ENCODE measurements around the gene B9D1. TPM values are rescaled to one million over a fixed set of nuclear protein-coding genes. Genes with fewer than 3 reads are reported as not detected.
A peak's percentile ranks its signal among the peaks of the same experiment; 100 is the strongest.

Gene B9D1
- total and polyA plus RNA-seq, 2 of the 13 experiments (the other 11 are each of a cell fraction or from before 2014, with no cell fraction given) = 27.7 to 31.1 TPM

GRCh38 chr17:19330271-19330670 lies 32.3 kb downstream of the B9D1 start:
- intact Hi-C loops (cut with micrococcal nuclease; ENCODE audit: unreplicated experiment) = no loop called here
- ChIA-PET POLR2A (no interaction called here), CTCF (ENCODE audit: low intra/inter-chr PET ratio, low total read pairs) (no interaction called here)
- in situ Hi-C loops (cut with HindIII; ENCODE audit: extremely low pct_ligation_motif_present, low pct_unique_long_range_greater_than_20kb) = no loop called here
- H3K27ac ChIP-seq (ENCODE audit: extremely low read length, insufficient read depth, low read length) = no peak overlapping the region
- FAIRE-seq = no peak
- H3K9me3 ChIP-seq (ENCODE audit: low read length) = peaks cover 8% of the 10 kb centered on the region; the same call in 1 of the 2 replicates
- no peaks in the 10 kb centered on the region for H3K27me3 ChIP-seq (ENCODE audit: control insufficient read depth in 1 of 2, insufficient read depth in 2 of 2, low read length in 2 of 2)
- peaks cover 13% of the 10 kb centered on the region; the same call in 1 of the 2 replicates for H3K4me1 ChIP-seq (ENCODE audit: insufficient read depth, low read length)
- WGBS (ENCODE audit: low lambda C conversion rate) = 69% methylated on average over 3 of the region's 3 CpGs
- H3K9ac ChIP-seq (ENCODE audit: insufficient read depth, low read depth, low read length) = no peak overlapping the region
- DNase-seq (ENCODE audit: low spot score) = no peak
- H2AFZ ChIP-seq (ENCODE audit: low read length) = no peak overlapping the region
- H3K4me3 ChIP-seq (replicated peaks in 1 of 3; ENCODE audit: insufficient read depth in 1 of 3, low read depth in 2 of 3, low read length in 3 of 3) = no peak overlapping the region
- no peak overlapping the region for H3K4me2 ChIP-seq (ENCODE audit: low read depth, low read length)
- no peak for ATAC-seq
- TF ChIP-seq NR2F6 (IDR thresholded peaks at IDR 0.05) (0 out of 2 replicates have a peak, but pooled peaks have one; percentile 9), NR2F6 (CRISPR knock-in tag; IDR thresholded peaks at IDR 0.05) (no peak), EEA1 (CRISPR knock-in tag; IDR thresholded peaks at IDR 0.05; ENCODE audit: borderline replicate concordance) (no peak)
- no peaks in the 10 kb centered on the region for H3K79me2 ChIP-seq (ENCODE audit: insufficient read depth, low read length)
- no peaks in the 10 kb centered on the region for H4K20me1 ChIP-seq (ENCODE audit: insufficient read depth, low read length)
- H3K36me3 ChIP-seq (replicated peaks in 1 of 2; ENCODE audit: control insufficient read depth in 1 of 2, insufficient read depth in 2 of 2, low read length in 2 of 2) = no peaks in the 10 kb centered on the region; a peak in 2 of 5 replicates
- no TSS peak for BruUV-seq (replicated peaks)

- H3K79me2 ChIP-seq (ENCODE audit: insufficient read depth, low read length) = no peaks in the 10 kb centered on the region
- no peaks in the 10 kb centered on the region; a peak in 2 of 5 replicates for H3K36me3 ChIP-seq (replicated peaks in 1 of 2; ENCODE audit: control insufficient read depth in 1 of 2, insufficient read depth in 2 of 2, low read length in 2 of 2)
- H3K27me3 ChIP-seq (ENCODE audit: control insufficient read depth in 1 of 2, insufficient read depth in 2 of 2, low read length in 2 of 2) = no peaks in the 10 kb centered on the region
- FAIRE-seq = no peak
- H3K4me2 ChIP-seq (ENCODE audit: low read depth, low read length) = no peak overlapping the region
- ChIA-PET POLR2A (no interaction called here), CTCF (ENCODE audit: low intra/inter-chr PET ratio, low total read pairs) (no interaction called here)
- H4K20me1 ChIP-seq (ENCODE audit: insufficient read depth, low read length) = no peaks in the 10 kb centered on the region
- no peak overlapping the region for H3K27ac ChIP-seq (ENCODE audit: extremely low read length, insufficient read depth, low read length)
- intact Hi-C loops (cut with micrococcal nuclease; ENCODE audit: unreplicated experiment) (no loop called here), in situ Hi-C loops (cut with HindIII; ENCODE audit: extremely low pct_ligation_motif_present, low pct_unique_long_range_greater_than_20kb) (no loop called here)
- no peak for ATAC-seq
- peaks cover 11% of the 10 kb centered on the region; the same call in 1 of the 2 replicates for H3K9me3 ChIP-seq (ENCODE audit: low read length)
- H3K4me1 ChIP-seq (ENCODE audit: insufficient read depth, low read length) = peaks cover 13% of the 10 kb centered on the region; the same call in 1 of the 2 replicates
- no TSS peak for BruUV-seq (replicated peaks)
- TF ChIP-seq ZEB1 (IDR thresholded peaks at IDR 0.05; ENCODE audit: insufficient replicate concordance, low read depth) = no peak
- no peak for TF ChIP-seq DMAP1 (CRISPR knock-in tag; IDR thresholded peaks at IDR 0.05)
- no peak for TF ChIP-seq GPBP1L1 (CRISPR knock-in tag; IDR thresholded peaks at IDR 0.05)
- TF ChIP-seq JUND (CRISPR knock-in tag; IDR thresholded peaks at IDR 0.05) = no peak
- TF ChIP-seq U2AF2 (IDR thresholded peaks at IDR 0.05; ENCODE audit: low read depth, low read length) = no peak
- TF ChIP-seq ZNF580 (CRISPR knock-in tag; IDR thresholded peaks at IDR 0.05; ENCODE audit: borderline replicate concordance, low read depth) = no peak
- no peak for TF ChIP-seq ZNF337 (CRISPR knock-in tag; IDR thresholded peaks at IDR 0.05; ENCODE audit: borderline replicate concordance, low read depth)
- no peak for TF ChIP-seq ZBTB33 (CRISPR knock-in tag; IDR thresholded peaks at IDR 0.05)
- no peak for TF ChIP-seq RXRB (CRISPR knock-in tag; IDR thresholded peaks at IDR 0.05; ENCODE audit: borderline replicate concordance)
- no peak overlapping the region for H3K9ac ChIP-seq (ENCODE audit: insufficient read depth, low read depth, low read length)
- no peak overlapping the region for H2AFZ ChIP-seq (ENCODE audit: low read length)
- 100% methylated on average over 2 of the region's 2 CpGs for WGBS (ENCODE audit: low lambda C conversion rate)
- DNase-seq (ENCODE audit: low spot score) = no peak
- H3K4me3 ChIP-seq (replicated peaks in 1 of 3; ENCODE audit: insufficient read depth in 1 of 3, low read depth in 2 of 3, low read length in 3 of 3) = no peak overlapping the region
These were observed 32.7 kb downstream of the B9D1 start for GRCh38 chr17:19329839-19330238.
